HEK293 (cell line): ENCODE data around the gene EID2.

Source experiments
- BCL11A ChIP-seq: fragments of 450-650 bp; formaldehyde crosslinking; IDR thresholded peaks from 2 replicates; pipeline ENCODE4 v1.5.1; 2016; ENCODE audit warnings: low read depth, missing biosample characterization, missing genetic modification characterization
- GLIS2 ChIP-seq: fragments of 450-650 bp; formaldehyde crosslinking; IDR thresholded peaks from 2 replicates; pipeline ENCODE4 v1.5.1; 2016; ENCODE audit warnings: missing biosample characterization, missing genetic modification characterization
- HOXD13 ChIP-seq: sonication (generic); formaldehyde crosslinking; IDR thresholded peaks from 2 replicates; pipeline ENCODE4 v1.8.0; 2022; ENCODE audit warnings: missing genetic modification reagents, borderline replicate concordance
- IKZF3 ChIP-seq: fragments of 450-650 bp; IDR thresholded peaks from 2 replicates; pipeline ENCODE4 v1.5.0; 2018; ENCODE audit warnings: missing biosample characterization, mild to moderate bottlenecking, missing genetic modification characterization, moderate library complexity
- KLF1 ChIP-seq: fragments of 450-650 bp; formaldehyde crosslinking; IDR thresholded peaks from 2 replicates; pipeline ENCODE4 v1.5.1; 2016; ENCODE audit warnings: missing biosample characterization, missing genetic modification characterization
- KLF7 ChIP-seq: fragments of 450-650 bp; formaldehyde crosslinking; IDR thresholded peaks from 2 replicates; pipeline ENCODE4 v1.5.1; 2016; ENCODE audit warnings: missing biosample characterization, missing genetic modification characterization, borderline replicate concordance
- KLF8 ChIP-seq: fragments of 450-650 bp; formaldehyde crosslinking; IDR thresholded peaks from 2 replicates; pipeline ENCODE4 v1.5.1; 2016; ENCODE audit warnings: missing biosample characterization, missing genetic modification characterization
- MEIS1 ChIP-seq: sonication (generic); formaldehyde crosslinking; IDR thresholded peaks from 2 replicates; pipeline ENCODE4 v1.8.1; 2022; ENCODE audit warnings: missing genetic modification reagents, mild to moderate bottlenecking, borderline replicate concordance
- PATZ1 ChIP-seq: fragments of 450-650 bp; formaldehyde crosslinking; IDR thresholded peaks from 2 replicates; pipeline ENCODE4 v1.5.1; 2016; ENCODE audit warnings: missing biosample characterization, missing genetic modification characterization
- PRDM2 ChIP-seq: fragments of 450-650 bp; formaldehyde crosslinking; IDR thresholded peaks from 2 replicates; pipeline ENCODE4 v1.5.1; 2016; ENCODE audit warnings: missing biosample characterization, missing genetic modification characterization, borderline replicate concordance
- RBAK ChIP-seq: fragments of 450-650 bp; formaldehyde crosslinking; IDR thresholded peaks from 2 replicates; pipeline ENCODE4 v1.5.1; 2016; ENCODE audit warnings: missing biosample characterization, missing genetic modification characterization
- REPIN1 ChIP-seq: fragments of 450-650 bp; formaldehyde crosslinking; IDR thresholded peaks from 2 replicates; pipeline ENCODE4 v1.5.1; 2017; ENCODE audit warnings: missing biosample characterization, missing genetic modification characterization, low read depth
- SP7 ChIP-seq: fragments of 450-650 bp; formaldehyde crosslinking; IDR thresholded peaks from 2 replicates; pipeline ENCODE4 v1.5.1; 2016; ENCODE audit warnings: missing biosample characterization, missing genetic modification characterization
- ZBTB7A ChIP-seq: fragments of 450-650 bp; formaldehyde crosslinking; IDR thresholded peaks from 2 replicates; pipeline ENCODE4 v1.5.1; 2016; ENCODE audit warnings: low read depth, missing biosample characterization, missing genetic modification characterization
- ZNF146 ChIP-seq: fragments of 450-650 bp; formaldehyde crosslinking; IDR thresholded peaks from 2 replicates; pipeline ENCODE4 v1.5.1; 2016; ENCODE audit warnings: missing biosample characterization, missing genetic modification characterization
- ZNF202 ChIP-seq: fragments of 450-650 bp; formaldehyde crosslinking; IDR thresholded peaks from 2 replicates; pipeline ENCODE4 v1.5.1; 2016; ENCODE audit warnings: missing biosample characterization, missing genetic modification characterization, borderline replicate concordance
- ZNF223 ChIP-seq: fragments of 450-650 bp; formaldehyde crosslinking; IDR thresholded peaks from 2 replicates; pipeline ENCODE4 v1.5.1; 2016; ENCODE audit warnings: missing biosample characterization, missing genetic modification characterization
- ZNF248 ChIP-seq: fragments of 450-650 bp; formaldehyde crosslinking; IDR thresholded peaks from 2 replicates; pipeline ENCODE4 v1.5.1; 2017; ENCODE audit warnings: missing biosample characterization, missing genetic modification characterization
- ZNF26 ChIP-seq: fragments of 450-650 bp; formaldehyde crosslinking; IDR thresholded peaks from 2 replicates; pipeline ENCODE4 v1.5.1; 2016; ENCODE audit warnings: missing biosample characterization, missing genetic modification characterization
- ZNF280D ChIP-seq: fragments of 450-650 bp; formaldehyde crosslinking; IDR thresholded peaks from 2 replicates; pipeline ENCODE4 v1.5.1; 2016; ENCODE audit warnings: missing biosample characterization, missing genetic modification characterization
- ZNF354C ChIP-seq: fragments of 450-650 bp; formaldehyde crosslinking; IDR thresholded peaks from 2 replicates; pipeline ENCODE4 v1.5.1; 2016; ENCODE audit warnings: missing biosample characterization, missing genetic modification characterization, low read depth, borderline replicate concordance
- ZNF530 ChIP-seq: fragments of 450-650 bp; formaldehyde crosslinking; IDR thresholded peaks from 2 replicates; pipeline ENCODE4 v1.5.1; 2016; ENCODE audit warnings: low read depth, missing biosample characterization, missing genetic modification characterization
- ZNF558 ChIP-seq: fragments of 450-650 bp; formaldehyde crosslinking; IDR thresholded peaks from 2 replicates; pipeline ENCODE4 v1.5.1; 2016; ENCODE audit warnings: missing biosample characterization, missing genetic modification characterization
- ZNF610 ChIP-seq: fragments of 450-650 bp; formaldehyde crosslinking; IDR thresholded peaks from 2 replicates; pipeline ENCODE4 v1.5.1; 2016; ENCODE audit warnings: missing biosample characterization, missing genetic modification characterization, borderline replicate concordance
- ZNF707 ChIP-seq: fragments of 450-650 bp; formaldehyde crosslinking; IDR thresholded peaks from 2 replicates; pipeline ENCODE4 v1.5.1; 2016; ENCODE audit warnings: missing biosample characterization, missing genetic modification characterization
- ZNF76 ChIP-seq: fragments of 450-650 bp; formaldehyde crosslinking; IDR thresholded peaks from 2 replicates; pipeline ENCODE4; 2016; ENCODE audit warnings: low read depth, missing biosample characterization, missing genetic modification characterization, borderline replicate concordance
- ZNF785 ChIP-seq: fragments of 450-650 bp; formaldehyde crosslinking; IDR thresholded peaks from 2 replicates; pipeline ENCODE4 v1.5.1; 2016; ENCODE audit warnings: missing biosample characterization, missing genetic modification characterization
- ZNF792 ChIP-seq: fragments of 450-650 bp; formaldehyde crosslinking; IDR thresholded peaks from 2 replicates; pipeline ENCODE4 v1.5.1; 2016; ENCODE audit warnings: missing biosample characterization, missing genetic modification characterization
- ZSCAN16 ChIP-seq: fragments of 450-650 bp; formaldehyde crosslinking; IDR thresholded peaks from 2 replicates; pipeline ENCODE4 v1.5.1; 2016; ENCODE audit warnings: missing biosample characterization, missing genetic modification characterization
- ZXDB ChIP-seq: fragments of 450-650 bp; formaldehyde crosslinking; IDR thresholded peaks from 2 replicates; pipeline ENCODE4 v1.5.1; 2016; ENCODE audit warnings: missing biosample characterization, missing genetic modification characterization

The EID2 gene

GRCh38 chr19:39506598-39506943 is 33.4 kb downstream of the EID2 start (continued):
- TF ChIP-seq ZNF280D (tag by site-specific recombination) (no peak), ZNF223 (tag by site-specific recombination) (peak; percentile 82), GLIS2 (tag by site-specific recombination) (no peak), PATZ1 (tag by site-specific recombination) (no peak), BCL11A (tag by site-specific recombination) (no peak), ZNF707 (tag by site-specific recombination) (no peak), ZNF354C (tag by site-specific recombination) (no peak), ZNF26 (tag by site-specific recombination) (no peak), ZBTB7A (no peak), ZNF558 (tag by site-specific recombination) (no peak), IKZF3 (tag by site-specific recombination) (no peak), ZNF610 (tag by site-specific recombination) (no peak), KLF7 (tag by site-specific recombination) (peak; percentile 50; the same call in 1 of the 2 replicates), ZNF792 (tag by site-specific recombination) (no peak), ZNF530 (tag by site-specific recombination) (0 out of 2 replicates have a peak, but pooled peaks have one; percentile 6), ZNF248 (no peak), KLF1 (tag by site-specific recombination) (peak; percentile 15; the same call in 1 of the 2 replicates), ZXDB (tag by site-specific recombination) (no peak), ZNF785 (tag by site-specific recombination) (peak; percentile 53), ZNF76 (no peak), ZSCAN16 (peak; percentile 60; the same call in 1 of the 2 replicates), MEIS1 (CRISPR knock-in tag) (no peak), KLF8 (no peak), REPIN1 (tag by site-specific recombination) (no peak), ZNF146 (tag by site-specific recombination) (no peak), RBAK (tag by site-specific recombination) (0 out of 2 replicates have a peak, but pooled peaks have one; percentile 66), ZNF202 (tag by site-specific recombination) (no peak), PRDM2 (tag by site-specific recombination) (0 out of 2 replicates have a peak, but pooled peaks have one; percentile 15), HOXD13 (CRISPR knock-in tag) (no peak), SP7 (tag by site-specific recombination) (no peak)
